Measurements from ENCODE around the gene C20orf204. TPM values are rescaled to one million over a fixed set of nuclear protein-coding genes. Genes with fewer than 3 reads are reported as not detected.

The C20orf204 gene
- total and polyA plus RNA-seq, 3 experiments from 2014 or later: 0.40 to 2.7 (median 2.4) TPM

- peak; percentile 61 to 80 (median 65) for DNase-seq
- Mint-ChIP-seq H3K4me3 (peak within 1 kb of the TSS; percentile 83 to 93 (median 89)), H3K4me1 (peaks cover 16 to 64% (median 30%) of the 10 kb centered on the region in 3 donors), H3K27ac (peak within 1 kb of the TSS; percentile 84 to 95 (median 90)), H3K27me3 (peaks cover 2 to 3% of the 10 kb centered on the region in 2 donors), H3K9me3 (no peaks in the 10 kb centered on the region), H3K36me3 (peaks cover 0 to 15% (median 0%) of the 10 kb centered on the region in 3 donors)
- Histone ChIP-seq H3K36me3 (ENCODE audit: insufficient read depth, low read length) (peaks cover 7% of the 10 kb centered on the region), H3K27me3 (ENCODE audit: insufficient read depth, low read length, poor library complexity, severe bottlenecking) (no peaks in the 10 kb centered on the region), H3K4me1 (ENCODE audit: insufficient read depth, low read length) (peaks cover 36% of the 10 kb centered on the region), H3K4me3 (ENCODE audit: low read length) (peak within 1 kb of the TSS; percentile 81), H3K27ac (ENCODE audit: low read depth, low read length) (peak within 1 kb of the TSS; percentile 81), H3K9me3 (ENCODE audit: low read length) (no peaks in the 10 kb centered on the region)
- CTCF ChIA-PET: interaction anchor here (0.8 to 4.8 kb wide), 5 partner anchors 10 to 583 kb away, joined by 3 to 34 read pairs (median 5); partner anchors contain the start of gene PRPF6
- POLR2A ChIA-PET: interaction anchor here (0.6 to 2.1 kb wide), 7 partner anchors 10 to 559 kb away, joined by 3 to 6 read pairs (median 3); partner anchors contain the start of genes PPDPF, TCEA2 and UCKL1
These were observed 43.5 kb downstream of the C20orf204 start, which contains the start of gene RGS19 for GRCh38 chr20:64079273-64080012. Gene RGS19 (minus strand): TSS chr20:64079518. CDS start chr20:64076886, 2,632 bp downstream.

- H3K4me3 ChIP-seq (ENCODE audit: low read length): peak within 1 kb of the TSS; percentile 81
- peak within 1 kb of the TSS; percentile 81 for H3K27ac ChIP-seq (ENCODE audit: low read depth, low read length)
These were observed 44.2 kb downstream of the C20orf204 start, which contains the start of gene OPRL1 for GRCh38 chr20:64080013-64080812. Gene OPRL1 (plus strand): TSS chr20:64080082. CDS start chr20:64092721, 12,639 bp downstream.

GRCh38 chr20:64080813-64081623 is 45.0 kb downstream of the C20orf204 start:
- CTCF ChIA-PET: interaction anchor here (0.8 to 6.8 kb wide), 4 partner anchors 15 to 584 kb away, joined by 4 to 71 read pairs (median 20); no protein-coding TSS in a partner anchor
- Histone ChIP-seq H3K9me3 (ENCODE audit: low read length) (no peaks in the 10 kb centered on the region), H3K27ac (ENCODE audit: low read depth, low read length) (no peak overlapping the region), H3K36me3 (ENCODE audit: insufficient read depth, low read length) (no peaks in the 10 kb centered on the region), H3K4me3 (ENCODE audit: low read length) (no peak overlapping the region), H3K4me1 (ENCODE audit: insufficient read depth, low read length) (peaks cover 36% of the 10 kb centered on the region), H3K27me3 (ENCODE audit: insufficient read depth, low read length, poor library complexity, severe bottlenecking) (no peaks in the 10 kb centered on the region)
- no peaks in the 10 kb centered on the region for H3K9me3 Mint-ChIP-seq
- POLR2A ChIA-PET: no interaction called here
- H3K36me3 Mint-ChIP-seq: peaks cover 0 to 3% (median 0%) of the 10 kb centered on the region in 3 donors
- peaks cover 2 to 3% of the 10 kb centered on the region in 2 donors for H3K27me3 Mint-ChIP-seq
- DNase-seq: no peak
- peak overlapping the region; percentile 74 to 88 (median 80) for H3K4me3 Mint-ChIP-seq
- peaks cover 16 to 69% (median 30%) of the 10 kb centered on the region in 3 donors for H3K4me1 Mint-ChIP-seq
- H3K27ac Mint-ChIP-seq: peak overlapping the region; percentile 56 to 92 (median 88)

More at GRCh38 chr20:64080013-64080812, 44.2 kb downstream of the C20orf204 start, which contains the start of gene OPRL1:
- ChIA-PET CTCF (interaction anchor here (1.1 to 6.8 kb wide), 5 partner anchors 40 to 584 kb away, joined by 3 to 71 read pairs (median 10); partner anchors contain the start of gene PRPF6), POLR2A (interaction anchor here (1.1 to 2.1 kb wide), 4 partner anchors 11 to 560 kb away, joined by 3 to 6 read pairs (median 4); partner anchors contain the start of genes PPDPF, TCEA2 and UCKL1)
- no peaks in the 10 kb centered on the region for H3K27me3 ChIP-seq (ENCODE audit: insufficient read depth, low read length, poor library complexity, severe bottlenecking)
- Mint-ChIP-seq H3K36me3 (peaks cover 0 to 11% (median 0%) of the 10 kb centered on the region in 3 donors), H3K9me3 (no peaks in the 10 kb centered on the region), H3K4me3 (peak within 1 kb of the TSS; percentile 83 to 93 (median 89)), H3K27ac (peak within 1 kb of the TSS; percentile 84 to 95 (median 90)), H3K4me1 (peaks cover 16 to 68% (median 30%) of the 10 kb centered on the region in 3 donors), H3K27me3 (peaks cover 2 to 3% of the 10 kb centered on the region in 2 donors)
- peaks cover 5% of the 10 kb centered on the region for H3K36me3 ChIP-seq (ENCODE audit: insufficient read depth, low read length)
- H3K4me1 ChIP-seq (ENCODE audit: insufficient read depth, low read length): peaks cover 36% of the 10 kb centered on the region
- DNase-seq: peak; percentile 48 to 69 (median 65)
- H3K9me3 ChIP-seq (ENCODE audit: low read length): no peaks in the 10 kb centered on the region

GRCh38 chr20:64081624-64081964 is 45.6 kb downstream of the C20orf204 start:
- Mint-ChIP-seq H3K9me3 (no peaks in the 10 kb centered on the region), H3K36me3 (peaks cover 0 to 1% (median 0%) of the 10 kb centered on the region in 3 donors), H3K27ac (peak overlapping the region in 6 of 8 donors; percentile 63 to 91 (median 78)), H3K4me3 (peak overlapping the region; percentile 12 to 88 (median 70)), H3K4me1 (peaks cover 16 to 63% (median 30%) of the 10 kb centered on the region in 3 donors), H3K27me3 (peaks cover 2 to 3% of the 10 kb centered on the region in 2 donors)
- H3K27ac ChIP-seq (ENCODE audit: low read depth, low read length): no peak overlapping the region
- no peaks in the 10 kb centered on the region for H3K9me3 ChIP-seq (ENCODE audit: low read length)
- no peak for DNase-seq
- POLR2A ChIA-PET: no interaction called here
- H3K4me1 ChIP-seq (ENCODE audit: insufficient read depth, low read length): peaks cover 31% of the 10 kb centered on the region
- H3K4me3 ChIP-seq (ENCODE audit: low read length): no peak overlapping the region
- no peaks in the 10 kb centered on the region for H3K36me3 ChIP-seq (ENCODE audit: insufficient read depth, low read length)
- no peaks in the 10 kb centered on the region for H3K27me3 ChIP-seq (ENCODE audit: insufficient read depth, low read length, poor library complexity, severe bottlenecking)
- CTCF ChIA-PET: interaction anchor here (0.8 to 6.8 kb wide), 3 partner anchors 16 to 42 kb away, joined by 4 to 71 read pairs (median 34); no protein-coding TSS in a partner anchor

GRCh38 chr20:64082126-64082731 is 46.2 kb downstream of the C20orf204 start:
- Histone ChIP-seq H3K36me3 (ENCODE audit: insufficient read depth, low read length) (no peaks in the 10 kb centered on the region), H3K4me3 (ENCODE audit: low read length) (no peak overlapping the region), H3K9me3 (ENCODE audit: low read length) (no peaks in the 10 kb centered on the region), H3K4me1 (ENCODE audit: insufficient read depth, low read length) (peaks cover 25% of the 10 kb centered on the region), H3K27me3 (ENCODE audit: insufficient read depth, low read length, poor library complexity, severe bottlenecking) (no peaks in the 10 kb centered on the region), H3K27ac (ENCODE audit: low read depth, low read length) (no peak overlapping the region)
- Mint-ChIP-seq H3K36me3 (peaks cover 0 to 1% (median 0%) of the 10 kb centered on the region in 3 donors), H3K27me3 (peaks cover 3% of the 10 kb centered on the region in 2 donors), H3K4me1 (peaks cover 16 to 59% (median 30%) of the 10 kb centered on the region in 3 donors), H3K9me3 (peaks cover 0 to 2% (median 0%) of the 10 kb centered on the region in 5 donors), H3K4me3 (peak overlapping the region; percentile 47 to 88 (median 72)), H3K27ac (peak overlapping the region in 4 of 8 donors; percentile 78 to 91 (median 83))
- POLR2A ChIA-PET: no interaction called here
- DNase-seq: no peak
- CTCF ChIA-PET: interaction anchor here (1.0 to 6.8 kb wide), 4 partner anchors 20 to 120 kb away, joined by 3 to 71 read pairs (median 24); no protein-coding TSS in a partner anchor

- ChIA-PET POLR2A (interaction anchor here (1.3 to 1.5 kb wide), 2 partner anchors 17 to 45 kb away, joined by 4 to 5 read pairs; no protein-coding TSS in a partner anchor), CTCF (interaction anchor here (1.0 to 6.8 kb wide), 7 partner anchors 17 to 121 kb away, joined by 3 to 71 read pairs (median 4); no protein-coding TSS in a partner anchor)
- Histone ChIP-seq H3K4me1 (ENCODE audit: insufficient read depth, low read length) (peaks cover 18% of the 10 kb centered on the region), H3K4me3 (ENCODE audit: low read length) (peak overlapping the region; percentile 20), H3K27ac (ENCODE audit: low read depth, low read length) (no peak overlapping the region), H3K27me3 (ENCODE audit: insufficient read depth, low read length, poor library complexity, severe bottlenecking) (no peaks in the 10 kb centered on the region), H3K36me3 (ENCODE audit: insufficient read depth, low read length) (no peaks in the 10 kb centered on the region), H3K9me3 (ENCODE audit: low read length) (no peaks in the 10 kb centered on the region)
- peaks cover 0 to 5% (median 2%) of the 10 kb centered on the region in 5 donors for H3K9me3 Mint-ChIP-seq
- peak overlapping the region; percentile 66 to 88 (median 77) for H3K4me3 Mint-ChIP-seq
- DNase-seq: no peak
- peak overlapping the region in 3 of 8 donors; percentile 9 to 73 (median 27) for H3K27ac Mint-ChIP-seq
- peaks cover 12 to 52% (median 26%) of the 10 kb centered on the region in 3 donors for H3K4me1 Mint-ChIP-seq
- H3K27me3 Mint-ChIP-seq: peaks cover 3% of the 10 kb centered on the region in 2 donors
- no peaks in the 10 kb centered on the region for H3K36me3 Mint-ChIP-seq
These were observed 46.9 kb downstream of the C20orf204 start for GRCh38 chr20:64082820-64083377.

All from CD8-positive, alpha-beta memory T cell (primary cell).